ENCODE measurements around the gene ADCY3. TPM values are rescaled to one million over a fixed set of nuclear protein-coding genes. Genes with fewer than 3 reads are reported as not detected.

The ADCY3 gene
- total and polyA plus RNA-seq, 10 of the 15 experiments (the other 5 are each of a cell fraction or from before 2014, with no cell fraction given), result 2.8 to 102 (median 50.4) TPM

- TF ChIP-seq E2F4 (IDR thresholded peaks at IDR 0.05; ENCODE audit: low read depth, low read length), result no peak
- TF ChIP-seq RAD51 (IDR thresholded peaks at IDR 0.05), result no peak
- no peak for TF ChIP-seq HDAC2 (IDR thresholded peaks at IDR 0.05)
Measured at GRCh38 chr2:24820175-24820513, 99.9 kb downstream of the ADCY3 start (continued).

- H3K4me3 ChIP-seq, result no peak overlapping the region
- no peaks in the 10 kb centered on the region for H3K4me1 ChIP-seq (ENCODE audit: control insufficient read depth, insufficient read depth, low read length)
- RAD21 ChIA-PET (ENCODE audit: unreplicated experiment), result interaction anchor here (1.0 to 1.2 kb wide), 2 partner anchors 66 to 409 kb away, joined by 3 to 4 read pairs; no protein-coding TSS in a partner anchor
- TSS peak; percentile 60 for BruUV-seq (replicated peaks)
- FAIRE-seq (no peak), ATAC-seq (no peak), DNase-seq (ENCODE audit: low read depth, low spot score) (no peak)
- POLR2A ChIA-PET, result no interaction called here
- no peak overlapping the region for H3K9ac ChIP-seq (ENCODE audit: control insufficient read depth, insufficient read depth, low read length)
- no peak overlapping the region for H3K27ac ChIP-seq (ENCODE audit: control insufficient read depth, insufficient read depth)
- no peak overlapping the region for H2AFZ ChIP-seq (ENCODE audit: control insufficient read depth, low read depth, low read length)
- in situ Hi-C loops (cut with MboI) (no loop called here), intact Hi-C loops (cut with micrococcal nuclease; ENCODE audit: unreplicated experiment) (loop anchor here (10.0 kb wide), 1 partner anchor 315 kb away; no protein-coding TSS in a partner anchor)
- no peaks in the 10 kb centered on the region for H3K9me3 ChIP-seq (replicated peaks; ENCODE audit: control insufficient read depth, insufficient read depth, low read length)
- no peak overlapping the region for H3K4me2 ChIP-seq (ENCODE audit: control insufficient read depth, insufficient read depth)
- SMC1A ChIA-PET (ENCODE audit: uncharacterized antibody, unreplicated experiment), result interaction anchor here (1.3 to 1.4 kb wide), 2 partner anchors 407 to 409 kb away, joined by 4 read pairs; no protein-coding TSS in a partner anchor
- 86% methylated on average over 20 of the region's 21 CpGs for WGBS (ENCODE audit: insufficient coverage, insufficient replicate concordance, low lambda C conversion rate, missing lambda C conversion rate)
- H3K36me3 ChIP-seq (ENCODE audit: control insufficient read depth in 2 of 2, insufficient read depth in 2 of 2, low read length in 1 of 2), result peaks cover 39 to 45% of the 10 kb centered on the region in 2 experiments
- no peaks in the 10 kb centered on the region for H3K79me2 ChIP-seq (ENCODE audit: control insufficient read depth, insufficient read depth, low read length)
- CTCF ChIA-PET, result interaction anchor here (1.4 to 2.7 kb wide), 3 partner anchors 8 to 410 kb away, joined by 4 to 17 read pairs (median 5); no protein-coding TSS in a partner anchor
- H4K20me1 ChIP-seq (ENCODE audit: control insufficient read depth, insufficient read depth), result no peaks in the 10 kb centered on the region
- no peaks in the 10 kb centered on the region for H3K27me3 ChIP-seq (replicated peaks in 1 of 2; ENCODE audit: control insufficient read depth in 2 of 2, insufficient read depth in 2 of 2, low read length in 1 of 2)
- no peak for TF ChIP-seq GATAD2B (conservative IDR thresholded peaks at IDR 0.05; ENCODE audit: low read depth)
- no peak for TF ChIP-seq DPF2 (IDR thresholded peaks at IDR 0.05)
- TF ChIP-seq CREM (IDR thresholded peaks at IDR 0.05; ENCODE audit: low read depth), result no peak
- TF ChIP-seq ATF3 (IDR thresholded peaks at IDR 0.05; ENCODE audit: borderline replicate concordance, extremely low read depth, low read depth, low read length), result no peak
- no peak for TF ChIP-seq RAD51 (IDR thresholded peaks at IDR 0.05)
- TF ChIP-seq RB1 (IDR thresholded peaks at IDR 0.05; ENCODE audit: borderline replicate concordance), result no peak
- TF ChIP-seq CBX3 (IDR thresholded peaks at IDR 0.05; ENCODE audit: borderline replicate concordance, low read depth), result no peak
- TF ChIP-seq ZBTB4 (CRISPR knock-in tag; IDR thresholded peaks at IDR 0.05), result no peak
- TF ChIP-seq POLR2A (IDR thresholded peaks at IDR 0.05; ENCODE audit: low read depth, low read length), result peak; percentile 20; the same call in 1 of the 2 replicates
- TF ChIP-seq WRNIP1 (IDR thresholded peaks at IDR 0.05; ENCODE audit: borderline replicate concordance, low read depth, low read length), result no peak
- no peak for TF ChIP-seq BACH1 (IDR thresholded peaks at IDR 0.05; ENCODE audit: borderline replicate concordance)
- TF ChIP-seq BCL3 (IDR thresholded peaks at IDR 0.05; ENCODE audit: borderline replicate concordance, insufficient read depth, low read depth, low read length, poor library complexity, severe bottlenecking), result peak; percentile 1
- no peak for TF ChIP-seq CHD1 (IDR thresholded peaks at IDR 0.05; ENCODE audit: low read depth, low read length)
Measured at GRCh38 chr2:24819442-24820174, 100.4 kb downstream of the ADCY3 start.
